ENCODE measurements around the gene RNPS1.

Gene RNPS1

GRCh38 chr16:2207872-2208271 is 60.1 kb downstream of the RNPS1 start:
- in situ Hi-C loops (cut with HindIII; ENCODE audit: low pct_ligation_motif_present, low sequenced_read_pairs), result no loop called here
- no peak overlapping the region for H3K4me3 ChIP-seq (ENCODE audit: low read depth, low read length)

GRCh38 chr16:2206780-2207433 is 61.0 kb downstream of the RNPS1 start:
- Histone ChIP-seq H3K27me3 (replicated peaks) (no peaks in the 10 kb centered on the region), H3K27ac (no peak overlapping the region), H3K36me3 (replicated peaks) (peaks cover 22% of the 10 kb centered on the region), H3K4me3 (ENCODE audit: low read depth, low read length) (no peak overlapping the region)
- no peak for TF ChIP-seq CTCF (IDR thresholded peaks at IDR 0.05; ENCODE audit: low read depth, low read length, missing control alignments)
- in situ Hi-C loops (cut with HindIII; ENCODE audit: low pct_ligation_motif_present, low sequenced_read_pairs), result no loop called here
- no peak for DNase-seq

More at GRCh38 chr16:2207872-2208271, 60.1 kb downstream of the RNPS1 start:
- Histone ChIP-seq H3K27me3 (replicated peaks) (no peaks in the 10 kb centered on the region), H3K27ac (no peak overlapping the region), H3K36me3 (replicated peaks) (peaks cover 22% of the 10 kb centered on the region)
- no peak for DNase-seq
- TF ChIP-seq CTCF (IDR thresholded peaks at IDR 0.05; ENCODE audit: low read depth, low read length, missing control alignments), result no peak

GRCh38 chr16:2206420-2206779 is 61.5 kb downstream of the RNPS1 start:
- Histone ChIP-seq H3K27me3 (replicated peaks) (no peaks in the 10 kb centered on the region), H3K36me3 (replicated peaks) (peaks cover 22% of the 10 kb centered on the region), H3K27ac (no peak overlapping the region), H3K4me3 (ENCODE audit: low read depth, low read length) (peak overlapping the region; percentile 97)
- in situ Hi-C loops (cut with HindIII; ENCODE audit: low pct_ligation_motif_present, low sequenced_read_pairs), result no loop called here
- no peak for TF ChIP-seq CTCF (IDR thresholded peaks at IDR 0.05; ENCODE audit: low read depth, low read length, missing control alignments)
- DNase-seq, result no peak

- no peak for DNase-seq
- H3K27me3 ChIP-seq (replicated peaks), result no peaks in the 10 kb centered on the region
- H3K4me3 ChIP-seq (ENCODE audit: low read depth, low read length), result peak overlapping the region; percentile 97
- in situ Hi-C loops (cut with HindIII; ENCODE audit: low pct_ligation_motif_present, low sequenced_read_pairs), result no loop called here
- TF ChIP-seq CTCF (IDR thresholded peaks at IDR 0.05; ENCODE audit: low read depth, low read length, missing control alignments), result no peak
- H3K27ac ChIP-seq, result peak overlapping the region; percentile 94
- peaks cover 22% of the 10 kb centered on the region for H3K36me3 ChIP-seq (replicated peaks)
These were observed 62.0 kb downstream of the RNPS1 start for GRCh38 chr16:2205967-2206313.

GRCh38 chr16:2205104-2205966 is 62.6 kb downstream of the RNPS1 start, which contains the start of gene MLST8:
Gene MLST8 (plus strand): TSS chr16:2205454. CDS start chr16:2206086, 632 bp downstream.
- H3K36me3 ChIP-seq (replicated peaks), result peaks cover 22% of the 10 kb centered on the region
- no peak for TF ChIP-seq CTCF (IDR thresholded peaks at IDR 0.05; ENCODE audit: low read depth, low read length, missing control alignments)
- peak within 1 kb of the TSS; percentile 94 for H3K27ac ChIP-seq
- H3K27me3 ChIP-seq (replicated peaks), result no peaks in the 10 kb centered on the region
- H3K4me3 ChIP-seq (ENCODE audit: low read depth, low read length), result peak within 1 kb of the TSS; percentile 97
- in situ Hi-C loops (cut with HindIII; ENCODE audit: low pct_ligation_motif_present, low sequenced_read_pairs), result no loop called here
- peak; percentile 56 for DNase-seq

Measured in brain microvascular endothelial cell (primary cell).